SK-N-SH (cell line): ENCODE results near the gene RNF7. TPM values are rescaled to one million over a fixed set of nuclear protein-coding genes. Genes with fewer than 3 reads are reported as not detected.

Source experiments
- CTCF ChIA-PET: fragments of 300-600, 350-600 bp; formaldehyde crosslinking; extraction: SDS; loops from one replicate; lab custom pipeline; 2021; lab: Yijun Ruan, JAX
- POLR2A ChIA-PET: fragments of 350-600 bp; sonication (Branson Sonifier 250); formaldehyde crosslinking; extraction: SDS; loops from one replicate; lab custom pipeline; 2020; ENCODE audit warnings: antibody characterized with exemption, inconsistent platforms; lab: Yijun Ruan, JAX
- DNase-seq: peaks from one replicate; pipeline ENCODE4 v3.0.0; 2012
- H2AFZ ChIP-seq: fragments of 200-600 bp; sonication (generic); 2 replicates; pipeline ENCODE4 v1.8.1; 2016; ENCODE audit warnings: antibody characterized with exemption, mild to moderate bottlenecking, low read depth
- H3F3A ChIP-seq: fragments of 200-600 bp; sonication (generic); replicated peaks from 2 replicates; pipeline ENCODE3; 2016; ENCODE audit warnings: antibody characterized with exemption, mild to moderate bottlenecking; ENCODE audit not compliant: insufficient read depth
- H3K27ac ChIP-seq, 2 experiments: fragments of 200-500 bp in 1 of 2; fragments of 200-600 bp in 1 of 2; sonication (Bioruptor generic) in 1 of 2; sonication (generic), shearing (Covaris generic) in 1 of 2; 2 replicates each; pipeline versions ENCODE4 v1.5.1 to v1.6.1; 2014 to 2016; ENCODE audit warnings: low read depth in 2 of 2, inconsistent platforms in 1 of 2, low read length in 1 of 2, mild to moderate bottlenecking in 1 of 2, mixed read lengths in 1 of 2
- H3K27me3 ChIP-seq: fragments of 200-600 bp; sonication (generic), shearing (Covaris generic); 2 replicates; pipeline ENCODE4 v1.6.1; 2016; ENCODE audit warnings: mixed run types; ENCODE audit not compliant: insufficient read depth
- H3K36me3 ChIP-seq, 2 experiments: fragments of 200-500 bp in 1 of 2; fragments of 200-600 bp in 1 of 2; sonication (Bioruptor generic) in 1 of 2; sonication (generic) in 1 of 2; replicated peaks in 1 of 2; 2 replicates each; pipeline versions ENCODE3 to v1.5.1; 2014 to 2016; ENCODE audit warnings: low read length in 1 of 2, mild to moderate bottlenecking in 1 of 2; ENCODE audit not compliant: insufficient read depth in 2 of 2, control insufficient read depth in 1 of 2
- H3K4me1 ChIP-seq, 2 experiments: fragments of 200-500 bp in 1 of 2; fragments of 200-600 bp in 1 of 2; sonication (Bioruptor generic) in 1 of 2; sonication (generic), shearing (Covaris generic) in 1 of 2; 2 replicates each; pipeline versions ENCODE4 v1.5.1 to v1.6.1; 2014 to 2016; ENCODE audit warnings: low read depth in 1 of 2, low read length in 1 of 2, mixed run types in 1 of 2; ENCODE audit not compliant: insufficient read depth in 2 of 2, control insufficient read depth in 1 of 2
- H3K4me2 ChIP-seq: fragments of 200-600 bp; sonication (generic), shearing (Covaris generic); 2 replicates; pipeline ENCODE4 v1.6.1; 2017; ENCODE audit warnings: mixed run types
- H3K4me3 ChIP-seq, 2 experiments: fragments of 200-500 bp in 1 of 2; fragments of 200-600 bp in 1 of 2; sonication (Bioruptor generic) in 1 of 2; sonication (generic), shearing (Covaris generic) in 1 of 2; 2 replicates each; pipeline versions ENCODE4 v1.5.1 to v1.8.1; 2014 to 2016; ENCODE audit warnings: low read depth in 2 of 2, inconsistent platforms in 1 of 2, low read length in 1 of 2, mild to moderate bottlenecking in 1 of 2, mixed read lengths in 1 of 2, moderate library complexity in 1 of 2
- H3K79me2 ChIP-seq: fragments of 200-600 bp; sonication (generic); 2 replicates; pipeline ENCODE4 v1.8.1; 2017; ENCODE audit warnings: mild to moderate bottlenecking; ENCODE audit not compliant: insufficient read depth
- H3K9ac ChIP-seq: fragments of 200-600 bp; sonication (generic); 2 replicates; pipeline ENCODE4 v1.6.1; 2017; ENCODE audit warnings: mixed run types
- H3K9me2 ChIP-seq: fragments of 200-600 bp; sonication (generic); 2 replicates; pipeline ENCODE4 v1.6.1; 2017; ENCODE audit warnings: mixed run types
- H3K9me3 ChIP-seq: fragments of 200-600 bp; sonication (generic); 2 replicates; pipeline ENCODE4 v1.6.1; 2017; ENCODE audit warnings: mixed run types, mild to moderate bottlenecking, moderate library complexity
- H4K20me1 ChIP-seq: fragments of 200-600 bp; sonication (generic); 2 replicates; pipeline ENCODE4 v1.6.1; 2017; ENCODE audit warnings: mild to moderate bottlenecking, mixed run types; ENCODE audit not compliant: insufficient read depth
- CTCF ChIP-seq: fragments of 200-600 bp; sonication (generic); IDR thresholded peaks from 2 replicates; pipeline ENCODE4 v1.6.1; 2017; ENCODE audit warnings: antibody characterized with exemption, mild to moderate bottlenecking, moderate library complexity
- ELF1 ChIP-seq: IDR thresholded peaks from 2 replicates; pipeline ENCODE4 v1.4.0; 2012
- EP300 ChIP-seq, 2 experiments: IDR thresholded peaks; 2 replicates each; pipeline versions ENCODE4 v1.4.0 to v1.6.1; 2012; ENCODE audit warnings: borderline replicate concordance in 1 of 2, low read depth in 1 of 2, low read length in 1 of 2
- FOSL2 ChIP-seq: IDR thresholded peaks from 2 replicates; pipeline ENCODE4 v1.4.0; 2012; ENCODE audit warnings: low read depth, mild to moderate bottlenecking, moderate library complexity, borderline replicate concordance
- FOXJ3 ChIP-seq: sonication (generic); formaldehyde crosslinking; IDR thresholded peaks from 2 replicates; pipeline ENCODE4 v1.5.1; 2020; ENCODE audit warnings: mild to moderate bottlenecking, missing genetic modification reagents
- GABPA ChIP-seq: IDR thresholded peaks from 2 replicates; pipeline ENCODE4 v1.4.0; 2012; ENCODE audit warnings: low read depth, mild to moderate bottlenecking
- IRF3 ChIP-seq: fragments of 150-350 bp; IDR thresholded peaks from 2 replicates; pipeline ENCODE4 v1.6.1; 2016; ENCODE audit warnings: mild to moderate bottlenecking, low read depth, low read length
- MEF2A ChIP-seq: IDR thresholded peaks from 2 replicates; pipeline ENCODE4 v1.4.0; 2012; ENCODE audit warnings: low read depth, borderline replicate concordance
- NRF1 ChIP-seq: IDR thresholded peaks from 2 replicates; pipeline ENCODE4 v1.6.1; 2012; ENCODE audit warnings: low read depth, mild to moderate bottlenecking, low read length
- PBX3 ChIP-seq: IDR thresholded peaks from 2 replicates; pipeline ENCODE4; 2012
- RCOR1 ChIP-seq: fragments of 150-350 bp; IDR thresholded peaks from 2 replicates; pipeline ENCODE4 v1.6.1; 2017; ENCODE audit warnings: antibody characterized with exemption, low read length
- RXRA ChIP-seq: IDR thresholded peaks from 2 replicates; pipeline ENCODE4 v1.4.0; 2012; ENCODE audit warnings: low read depth, mild to moderate bottlenecking, borderline replicate concordance
- SIN3A ChIP-seq: IDR thresholded peaks from 2 replicates; pipeline ENCODE4 v1.6.1; 2012; ENCODE audit warnings: low read depth, mild to moderate bottlenecking, low read length, moderate library complexity, borderline replicate concordance
- TAF1 ChIP-seq: IDR thresholded peaks from 2 replicates; pipeline ENCODE4 v1.6.1; 2012; ENCODE audit warnings: low read depth, mild to moderate bottlenecking, low read length, moderate library complexity, borderline replicate concordance
- TCF12 ChIP-seq: IDR thresholded peaks from 2 replicates; pipeline ENCODE4 v1.4.0; 2012
- USF2 ChIP-seq: fragments of 150-350 bp; IDR thresholded peaks from 2 replicates; pipeline ENCODE4 v1.6.1; 2017; ENCODE audit warnings: antibody characterized with exemption, low read length, low read depth, borderline replicate concordance
- YY1 ChIP-seq: IDR thresholded peaks from 2 replicates; pipeline ENCODE4 v1.4.0; 2012; ENCODE audit warnings: low read depth, mild to moderate bottlenecking
- WGBS: methylation state at CpG from one replicate; pipeline ENCODE4 v1.1.6; 2017; ENCODE audit warnings: low lambda C conversion rate; 5-methylcytosine and 5-hydroxymethylcytosine counted together
- polyA plus RNA-seq, 3 experiments: library from polyadenylated mRNA; depleted of rRNA; stranded (reverse); fragments of >200 nt; gene quantifications; 2 replicates each; pipeline ENCODE4 v1.2.3, GENCODE V29; 2012
- TF ChIP-seq, protein P1 (sequence below): IDR thresholded peaks from 2 replicates; pipeline ENCODE4 v1.4.0; 2012; ENCODE audit warnings: low read depth, borderline replicate concordance
- TF ChIP-seq, protein P2 (sequence below): IDR thresholded peaks from 2 replicates; pipeline ENCODE4 v1.4.0; 2012; ENCODE audit warnings: low read depth
- TF ChIP-seq, protein P3 (sequence below): IDR thresholded peaks from 2 replicates; pipeline ENCODE4 v1.6.1; 2012; ENCODE audit warnings: mild to moderate bottlenecking, low read depth, low read length, moderate library complexity

Gene RNF7
- polyA plus RNA-seq, 1 of the 3 experiments (the other 2 are of a cell fraction), result 77.1 TPM

- no peak overlapping the region for H2AFZ ChIP-seq
- no peaks in the 10 kb centered on the region for H3K79me2 ChIP-seq
- TF ChIP-seq GABPA (no peak), RCOR1 (no peak), NRF1 (no peak), USF2 (no peak), YY1 (no peak), IRF3 (no peak), ELF1 (no peak), FOXJ3 (CRISPR knock-in tag) (no peak), RXRA (no peak), MEF2A (no peak), TAF1 (no peak), TCF12 (no peak), EP300 (IDR thresholded peaks at IDR 0.05; ENCODE audit: borderline replicate concordance in 1 of 2, low read depth in 1 of 2, low read length in 1 of 2) (no peak), FOSL2 (no peak), CTCF (no peak), PBX3 (no peak), SIN3A (no peak)
- TF ChIP-seq, protein P1, sequence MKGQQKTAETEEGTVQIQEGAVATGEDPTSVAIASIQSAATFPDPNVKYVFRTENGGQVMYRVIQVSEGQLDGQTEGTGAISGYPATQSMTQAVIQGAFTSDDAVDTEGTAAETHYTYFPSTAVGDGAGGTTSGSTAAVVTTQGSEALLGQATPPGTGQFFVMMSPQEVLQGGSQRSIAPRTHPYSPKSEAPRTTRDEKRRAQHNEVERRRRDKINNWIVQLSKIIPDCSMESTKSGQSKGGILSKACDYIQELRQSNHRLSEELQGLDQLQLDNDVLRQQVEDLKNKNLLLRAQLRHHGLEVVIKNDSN, result no peak
- TF ChIP-seq, protein P2, sequence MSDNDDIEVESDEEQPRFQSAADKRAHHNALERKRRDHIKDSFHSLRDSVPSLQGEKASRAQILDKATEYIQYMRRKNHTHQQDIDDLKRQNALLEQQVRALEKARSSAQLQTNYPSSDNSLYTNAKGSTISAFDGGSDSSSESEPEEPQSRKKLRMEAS, result no peak
- TF ChIP-seq, protein P3, sequence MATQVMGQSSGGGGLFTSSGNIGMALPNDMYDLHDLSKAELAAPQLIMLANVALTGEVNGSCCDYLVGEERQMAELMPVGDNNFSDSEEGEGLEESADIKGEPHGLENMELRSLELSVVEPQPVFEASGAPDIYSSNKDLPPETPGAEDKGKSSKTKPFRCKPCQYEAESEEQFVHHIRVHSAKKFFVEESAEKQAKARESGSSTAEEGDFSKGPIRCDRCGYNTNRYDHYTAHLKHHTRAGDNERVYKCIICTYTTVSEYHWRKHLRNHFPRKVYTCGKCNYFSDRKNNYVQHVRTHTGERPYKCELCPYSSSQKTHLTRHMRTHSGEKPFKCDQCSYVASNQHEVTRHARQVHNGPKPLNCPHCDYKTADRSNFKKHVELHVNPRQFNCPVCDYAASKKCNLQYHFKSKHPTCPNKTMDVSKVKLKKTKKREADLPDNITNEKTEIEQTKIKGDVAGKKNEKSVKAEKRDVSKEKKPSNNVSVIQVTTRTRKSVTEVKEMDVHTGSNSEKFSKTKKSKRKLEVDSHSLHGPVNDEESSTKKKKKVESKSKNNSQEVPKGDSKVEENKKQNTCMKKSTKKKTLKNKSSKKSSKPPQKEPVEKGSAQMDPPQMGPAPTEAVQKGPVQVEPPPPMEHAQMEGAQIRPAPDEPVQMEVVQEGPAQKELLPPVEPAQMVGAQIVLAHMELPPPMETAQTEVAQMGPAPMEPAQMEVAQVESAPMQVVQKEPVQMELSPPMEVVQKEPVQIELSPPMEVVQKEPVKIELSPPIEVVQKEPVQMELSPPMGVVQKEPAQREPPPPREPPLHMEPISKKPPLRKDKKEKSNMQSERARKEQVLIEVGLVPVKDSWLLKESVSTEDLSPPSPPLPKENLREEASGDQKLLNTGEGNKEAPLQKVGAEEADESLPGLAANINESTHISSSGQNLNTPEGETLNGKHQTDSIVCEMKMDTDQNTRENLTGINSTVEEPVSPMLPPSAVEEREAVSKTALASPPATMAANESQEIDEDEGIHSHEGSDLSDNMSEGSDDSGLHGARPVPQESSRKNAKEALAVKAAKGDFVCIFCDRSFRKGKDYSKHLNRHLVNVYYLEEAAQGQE, result no peak
- no peaks in the 10 kb centered on the region for H3K36me3 ChIP-seq
- H3K9ac ChIP-seq, result no peak overlapping the region
- ChIA-PET CTCF (interaction anchor here (0.8 to 2.8 kb wide), 3 partner anchors 16 to 153 kb away, joined by 3 to 8 read pairs (median 3); partner anchors contain the start of gene RNF7), POLR2A (no interaction called here)
- H4K20me1 ChIP-seq, result no peaks in the 10 kb centered on the region
- no peaks in the 10 kb centered on the region for H3K4me1 ChIP-seq
- no peak overlapping the region for H3K4me3 ChIP-seq
- no peak overlapping the region for H3K4me2 ChIP-seq
- H3K9me2 ChIP-seq, result no peaks in the 10 kb centered on the region
- H3K27me3 ChIP-seq, result no peaks in the 10 kb centered on the region
- H3K9me3 ChIP-seq, result no peaks in the 10 kb centered on the region
- no peak for DNase-seq
- no peak overlapping the region for H3K27ac ChIP-seq
- H3F3A ChIP-seq, result no peaks in the 10 kb centered on the region
- 43% methylated on average over 2 of the region's 2 CpGs for WGBS
Observed at GRCh38 chr3:141722648-141723047, 15.4 kb upstream of the RNF7 start.
